HEK293 (cell line): Measurements from ENCODE around the gene USP21.

Source experiments
- GLI2 ChIP-seq: fragments of 450-650 bp; formaldehyde crosslinking; IDR thresholded peaks from 2 replicates; pipeline ENCODE4; 2017; ENCODE audit warnings: missing biosample characterization, missing genetic modification characterization, low read depth, borderline replicate concordance
- KLF16 ChIP-seq: fragments of 450-650 bp; formaldehyde crosslinking; IDR thresholded peaks from 2 replicates; pipeline ENCODE4 v1.5.1; 2017; ENCODE audit warnings: missing biosample characterization, missing genetic modification characterization
- KLF17 ChIP-seq: fragments of 450-650 bp; formaldehyde crosslinking; IDR thresholded peaks from 2 replicates; pipeline ENCODE4 v1.5.1; 2016; ENCODE audit warnings: missing biosample characterization, missing genetic modification characterization
- SALL2 ChIP-seq: fragments of 450-650 bp; formaldehyde crosslinking; IDR thresholded peaks from 2 replicates; pipeline ENCODE4 v1.5.0; 2017; ENCODE audit warnings: missing biosample characterization, mild to moderate bottlenecking, missing genetic modification characterization, borderline replicate concordance
- TRIM28 ChIP-seq: IDR thresholded peaks from 2 replicates; pipeline ENCODE4 v1.6.1; 2011; ENCODE audit warnings: low read length, control low read depth, borderline replicate concordance
- ZBTB11 ChIP-seq: fragments of 450-650 bp; formaldehyde crosslinking; conservative IDR thresholded peaks from 2 replicates; pipeline ENCODE4 v1.5.1; 2016; ENCODE audit warnings: low read depth, missing biosample characterization, missing genetic modification characterization
- ZBTB21 ChIP-seq: fragments of 450-650 bp; formaldehyde crosslinking; IDR thresholded peaks from 2 replicates; pipeline ENCODE4 v1.5.1; 2017; ENCODE audit warnings: missing biosample characterization, missing genetic modification characterization
- ZBTB26 ChIP-seq: fragments of 450-650 bp; formaldehyde crosslinking; optimal IDR thresholded peaks from 2 replicates; pipeline ENCODE3; 2016; ENCODE audit warnings: missing biosample characterization, mild to moderate bottlenecking, missing genetic modification characterization
- ZBTB7A ChIP-seq: fragments of 450-650 bp; formaldehyde crosslinking; IDR thresholded peaks from 2 replicates; pipeline ENCODE4 v1.5.1; 2016; ENCODE audit warnings: low read depth, missing biosample characterization, missing genetic modification characterization
- ZNF214 ChIP-seq: fragments of 450-650 bp; formaldehyde crosslinking; IDR thresholded peaks from 2 replicates; pipeline ENCODE4 v1.5.1; 2017; ENCODE audit warnings: missing biosample characterization, mild to moderate bottlenecking, missing genetic modification characterization, borderline replicate concordance
- ZNF23 ChIP-seq: fragments of 450-650 bp; formaldehyde crosslinking; IDR thresholded peaks from 2 replicates; pipeline ENCODE4 v1.5.1; 2016; ENCODE audit warnings: missing biosample characterization, missing genetic modification characterization, borderline replicate concordance
- ZNF391 ChIP-seq: fragments of 450-650 bp; formaldehyde crosslinking; IDR thresholded peaks from 2 replicates; pipeline ENCODE4 v1.5.1; 2016; ENCODE audit warnings: low read depth, missing biosample characterization, missing genetic modification characterization, borderline replicate concordance
- ZNF488 ChIP-seq: fragments of 450-650 bp; formaldehyde crosslinking; IDR thresholded peaks from 2 replicates; pipeline ENCODE4 v1.5.1; 2016; ENCODE audit warnings: missing biosample characterization, missing genetic modification characterization
- ZNF514 ChIP-seq: fragments of 450-650 bp; formaldehyde crosslinking; IDR thresholded peaks from 2 replicates; pipeline ENCODE4 v1.5.1; 2016; ENCODE audit warnings: missing biosample characterization, missing genetic modification characterization
- ZNF518A ChIP-seq: fragments of 450-650 bp; formaldehyde crosslinking; conservative IDR thresholded peaks from 2 replicates; pipeline ENCODE4 v1.5.1; 2016; ENCODE audit warnings: low read depth, missing biosample characterization, missing genetic modification characterization
- ZNF529 ChIP-seq: fragments of 450-650 bp; formaldehyde crosslinking; IDR thresholded peaks from 2 replicates; pipeline ENCODE4 v1.5.1; 2017; ENCODE audit warnings: missing genetic modification characterization, missing biosample characterization; ENCODE audit not compliant: insufficient replicate concordance
- ZNF548 ChIP-seq: fragments of 450-650 bp; formaldehyde crosslinking; IDR thresholded peaks from 2 replicates; pipeline ENCODE4 v1.5.1; 2016; ENCODE audit warnings: missing biosample characterization, missing genetic modification characterization
- ZNF580 ChIP-seq: fragments of 450-650 bp; formaldehyde crosslinking; IDR thresholded peaks from 2 replicates; pipeline ENCODE4 v1.5.1; 2016; ENCODE audit warnings: missing biosample characterization, missing genetic modification characterization
- ZNF692 ChIP-seq: fragments of 450-650 bp; formaldehyde crosslinking; IDR thresholded peaks from 2 replicates; pipeline ENCODE4 v1.5.1; 2016; ENCODE audit warnings: missing biosample characterization, missing genetic modification characterization
- ZNF785 ChIP-seq: fragments of 450-650 bp; formaldehyde crosslinking; IDR thresholded peaks from 2 replicates; pipeline ENCODE4 v1.5.1; 2016; ENCODE audit warnings: missing biosample characterization, missing genetic modification characterization

Gene USP21

GRCh38 chr1:161201836-161202712, 42.8 kb downstream of the USP21 start, which contains the start of gene NDUFS2 (continued):
- TF ChIP-seq ZNF488 (tag by site-specific recombination) (no peak), ZBTB26 (peak; percentile 82), ZNF518A (tag by site-specific recombination) (peak; percentile 75), ZNF214 (tag by site-specific recombination) (no peak), ZNF580 (tag by site-specific recombination) (peak; percentile 84), ZBTB11 (tag by site-specific recombination) (peak; percentile 92), ZBTB7A (tag by site-specific recombination) (no peak), ZNF23 (tag by site-specific recombination) (no peak), ZNF514 (no peak), GLI2 (tag by site-specific recombination) (no peak), KLF16 (tag by site-specific recombination) (no peak), ZNF785 (tag by site-specific recombination) (peak; percentile 37; the same call in 1 of the 2 replicates), ZNF391 (tag by site-specific recombination) (no peak), ZNF548 (tag by site-specific recombination) (no peak), TRIM28 (peak; percentile 51; the same call in 1 of the 2 replicates), ZNF692 (tag by site-specific recombination) (0 out of 2 replicates have a peak, but pooled peaks have one; percentile 47), KLF17 (no peak), ZNF529 (no peak), SALL2 (no peak), ZBTB21 (peak; percentile 24; the same call in 1 of the 2 replicates)
